ENCODE results near the gene LAD1.
A peak's percentile ranks its signal among the peaks of the same experiment; 100 is the strongest.

GRCh38 chr1:201447903-201448871 is 49.1 kb upstream of the LAD1 start:
- no peak for TF ChIP-seq JUNB (CRISPR knock-in tag; conservative IDR thresholded peaks at IDR 0.05)
- TF ChIP-seq EZH2 (IDR thresholded peaks at IDR 0.05; ENCODE audit: borderline replicate concordance, low read depth, low read length), result no peak
- no peak for TF ChIP-seq ELF2 (CRISPR knock-in tag; IDR thresholded peaks at IDR 0.05)
- no peak for TF ChIP-seq CREBBP (IDR thresholded peaks at IDR 0.05; ENCODE audit: low read depth, low read length)
- no peak for TF ChIP-seq MXI1 (IDR thresholded peaks at IDR 0.05; ENCODE audit: low read depth, low read length)
- TF ChIP-seq KDM1A (IDR thresholded peaks at IDR 0.05), result no peak
- TF ChIP-seq CTCF (IDR thresholded peaks at IDR 0.05 in 2 of 3, conservative IDR thresholded peaks at IDR 0.05 in 1 of 3; ENCODE audit: insufficient read depth in 2 of 3, low read depth in 1 of 3, low read length in 3 of 3), result peak; percentile 93 to 95 (median 94)
- TF ChIP-seq U2AF2 (optimal IDR thresholded peaks at IDR 0.05; ENCODE audit: low read depth, low read length), result no peak
- TF ChIP-seq POLR2A (conservative IDR thresholded peaks at IDR 0.05), result no peak
- no peak for TF ChIP-seq ATF3 (IDR thresholded peaks at IDR 0.05)
- no peak for TF ChIP-seq ATF3 (CRISPR knock-in tag; conservative IDR thresholded peaks at IDR 0.05)
- TF ChIP-seq TEAD4 (IDR thresholded peaks at IDR 0.05; ENCODE audit: low read length), result peak; percentile 10; the same call in 1 of the 2 replicates
- no peak for TF ChIP-seq TEAD4 (CRISPR knock-in tag; IDR thresholded peaks at IDR 0.05; ENCODE audit: borderline replicate concordance)
- TF ChIP-seq ZZZ3 (IDR thresholded peaks at IDR 0.05), result no peak
- no peak for TF ChIP-seq SIN3B (IDR thresholded peaks at IDR 0.05; ENCODE audit: low read depth)

Data from K562 (cell line).